PFSK-1 (cell line): ENCODE data around the gene GUCY1A1.

Experiments
- FOXP2 ChIP-seq: optimal IDR thresholded peaks from 2 replicates; pipeline ENCODE3; 2011; ENCODE audit warnings: borderline replicate concordance, control low read depth, inconsistent platforms; ENCODE audit not compliant: insufficient read depth; ENCODE audit errors: extremely low read length, extremely low read depth
- POLR2AphosphoS5 ChIP-seq: IDR thresholded peaks from 2 replicates; pipeline ENCODE4 v1.6.1; 2012; ENCODE audit warnings: low read depth, mild to moderate bottlenecking, control low read depth, low read length, moderate library complexity
- REST ChIP-seq, 2 experiments: IDR thresholded peaks; 2 replicates each; pipeline versions ENCODE4 v1.6.1 to v1.8.0; 2011 to 2012; ENCODE audit warnings: low read depth in 2 of 2, low read length in 2 of 2, control low read depth in 1 of 2, inconsistent platforms in 1 of 2, mild to moderate bottlenecking in 1 of 2, moderate library complexity in 1 of 2; ENCODE audit not compliant: insufficient read depth in 1 of 2
- SIN3A ChIP-seq: IDR thresholded peaks from 2 replicates; pipeline ENCODE4 v1.6.1; 2012; ENCODE audit warnings: mild to moderate bottlenecking, low read length, moderate library complexity, borderline replicate concordance; ENCODE audit not compliant: insufficient read depth
- TAF1 ChIP-seq: IDR thresholded peaks from 2 replicates; pipeline ENCODE4 v1.6.1; 2012; ENCODE audit warnings: low read length, control low read depth, borderline replicate concordance; ENCODE audit not compliant: insufficient read depth

- TF ChIP-seq FOXP2 (no peak), POLR2AphosphoS5 (no peak), TAF1 (no peak), REST (IDR thresholded peaks at IDR 0.05; ENCODE audit: insufficient read depth in 1 of 2, low read depth in 2 of 2, low read length in 2 of 2) (no peak), SIN3A (no peak)
These were observed 40.1 kb upstream of the GUCY1A1 start for GRCh38 chr4:155626561-155626960.
